NCI-H1436 treated with DMSO at 0.1 percent for 48 hours (cell line): ENCODE results near the gene MAP4.

Source experiments
- DNase-seq: peaks from one replicate; lab custom pipeline; 2025; lab: John Stamatoyannopoulos, UW

Gene MAP4

DNA sequence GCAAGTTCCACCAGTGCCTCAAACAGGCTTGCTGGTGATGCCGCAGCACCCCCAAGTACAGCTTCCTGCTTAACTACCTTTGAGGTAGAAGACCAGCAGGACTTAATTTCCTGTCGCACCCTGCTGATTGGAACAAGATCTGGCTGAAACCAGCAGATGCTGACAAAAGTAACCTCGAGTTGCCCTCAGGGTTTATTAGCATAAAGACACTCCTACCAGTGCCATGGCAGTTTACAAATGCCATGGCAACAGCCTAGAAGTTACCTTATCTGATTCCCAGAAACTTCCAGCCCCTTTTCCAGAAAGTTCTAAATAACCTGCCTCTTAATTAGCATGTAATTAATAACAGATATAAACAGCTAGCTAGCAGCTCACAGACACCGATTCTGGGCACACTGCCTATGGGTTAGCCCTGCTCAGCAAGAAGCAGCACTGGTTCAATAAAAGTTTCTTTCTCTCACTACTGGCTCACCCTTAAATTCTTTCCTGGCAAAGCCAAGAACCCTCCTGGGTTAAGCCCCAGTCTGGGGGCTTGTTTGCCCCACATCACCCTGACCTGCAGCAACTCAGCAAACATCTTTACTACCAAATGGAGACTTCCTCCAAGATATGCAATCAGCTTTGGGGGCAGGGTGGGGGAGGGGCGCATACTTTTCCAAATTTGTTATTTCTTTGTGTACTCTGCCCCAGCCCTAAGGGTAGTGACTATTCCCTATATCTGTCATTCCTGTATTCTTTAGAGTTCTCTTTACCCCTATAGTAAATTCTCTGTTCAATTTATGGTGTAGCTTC lies 54.2 kb downstream of the MAP4 start:
- no peak for DNase-seq

DNA sequence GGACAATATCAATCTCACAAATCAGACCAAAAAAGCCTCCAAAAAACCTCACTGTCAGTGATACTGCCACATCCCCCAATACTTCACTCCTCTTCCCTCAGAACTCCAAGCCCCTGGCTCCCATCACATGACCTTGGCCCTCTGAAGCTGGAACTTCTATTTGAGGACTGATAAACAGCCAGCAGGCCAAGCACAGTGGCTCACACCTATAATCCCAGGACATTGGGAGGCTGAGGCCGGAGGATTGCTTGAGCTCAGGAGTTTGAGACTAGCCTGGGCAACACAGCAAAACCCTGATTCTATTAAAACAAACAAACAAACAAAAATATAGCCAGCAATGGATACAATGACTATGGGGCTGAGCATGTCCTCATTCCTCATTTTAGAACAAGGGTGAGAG lies 55.2 kb downstream of the MAP4 start:
- no peak for DNase-seq

GRCh38 chr3:47956521-47956920 lies 59.7 kb downstream of the MAP4 start:
- no peak for DNase-seq

GRCh38 chr3:47954567-47954966 lies 61.6 kb downstream of the MAP4 start:
- DNase-seq, result no peak

- no peak for DNase-seq
These were observed 65.6 kb downstream of the MAP4 start for GRCh38 chr3:47950453-47951169.

DNA sequence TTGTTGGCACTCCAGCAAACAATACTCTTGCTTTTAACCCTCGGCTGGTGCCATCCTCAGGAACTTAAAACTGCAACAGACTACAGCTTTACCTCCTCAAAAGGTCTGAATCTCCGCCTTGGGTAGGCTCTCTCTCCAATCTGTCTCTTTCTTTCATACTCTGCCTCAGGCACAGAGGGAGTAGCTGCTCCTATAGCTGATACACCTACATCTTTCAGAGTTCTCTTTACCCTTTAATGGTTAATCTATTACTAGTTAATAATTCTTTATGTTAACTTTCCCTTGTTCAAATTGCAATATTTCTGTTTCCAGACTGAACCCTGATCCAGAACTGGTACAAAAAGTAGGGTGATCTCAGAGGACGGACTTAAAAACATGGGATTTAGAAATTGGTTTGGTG lies 66.2 kb downstream of the MAP4 start:
- DNase-seq, result no peak

DNA sequence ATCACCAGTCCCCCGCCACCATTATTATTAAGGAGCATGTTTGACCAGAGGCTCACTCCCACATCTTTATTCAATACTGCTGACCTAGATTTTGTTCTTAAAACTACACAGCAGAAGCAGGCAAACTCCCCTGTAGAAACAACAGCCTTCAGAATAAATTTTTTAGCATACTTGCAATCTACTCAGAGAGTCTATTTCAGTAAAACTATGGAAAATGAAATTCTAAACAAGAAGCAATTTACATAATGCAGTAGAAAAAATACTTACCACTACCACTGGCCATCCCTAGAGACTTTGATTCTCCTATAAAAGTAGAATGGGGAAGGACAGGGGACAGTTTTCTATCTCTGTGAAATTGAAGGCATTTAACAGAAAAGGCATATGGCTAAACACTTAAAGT lies 76.0 kb downstream of the MAP4 start:
- no peak for DNase-seq

- no peak for DNase-seq
These were observed 83.8 kb downstream of the MAP4 start for GRCh38 chr3:47932421-47932820.

DNA sequence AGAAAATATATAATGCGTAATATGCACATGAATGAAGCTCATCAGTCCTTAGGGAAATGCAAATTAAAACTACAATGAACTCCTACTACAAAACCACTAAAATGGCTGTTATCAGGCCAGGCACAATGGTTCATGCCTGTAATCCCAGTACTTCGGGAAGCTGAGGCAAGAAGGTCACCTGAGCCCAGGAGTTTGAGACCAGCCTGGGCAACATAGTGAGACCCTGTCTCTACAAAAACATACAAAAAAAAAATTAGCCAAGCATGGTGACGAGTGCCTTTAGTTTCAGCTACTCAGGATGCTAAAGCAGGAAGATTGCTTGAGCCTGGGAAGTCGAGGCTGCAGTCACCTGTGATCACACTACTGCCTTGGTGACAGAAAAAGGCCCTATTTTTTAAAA lies 85.2 kb downstream of the MAP4 start:
- no peak for DNase-seq

- DNase-seq, result no peak
These were observed 99.5 kb downstream of the MAP4 start for GRCh38 chr3:47916696-47917095.

DNA sequence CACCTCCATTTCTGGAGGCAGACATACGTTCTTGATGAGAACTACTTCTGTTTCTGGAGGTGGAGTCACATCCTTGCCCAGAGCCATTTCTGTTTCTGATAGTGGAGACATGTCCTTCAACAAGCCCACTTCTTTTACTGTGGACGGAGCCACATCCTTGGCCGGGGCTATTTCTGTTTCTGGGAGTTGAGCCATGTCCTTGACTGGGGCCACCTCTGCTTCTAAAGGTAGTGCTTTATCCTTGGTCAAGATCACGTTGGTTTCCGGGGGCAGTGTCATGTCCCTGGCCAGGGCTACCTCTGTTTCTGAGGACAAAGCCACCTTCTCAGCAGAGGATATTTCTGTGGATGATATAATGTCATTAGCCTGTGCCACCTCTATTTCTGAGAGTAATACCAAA lies 100.0 kb downstream of the MAP4 start:
- no peak for DNase-seq

- no peak for DNase-seq
These were observed 104.2 kb downstream of the MAP4 start for GRCh38 chr3:47912006-47912504.

DNA sequence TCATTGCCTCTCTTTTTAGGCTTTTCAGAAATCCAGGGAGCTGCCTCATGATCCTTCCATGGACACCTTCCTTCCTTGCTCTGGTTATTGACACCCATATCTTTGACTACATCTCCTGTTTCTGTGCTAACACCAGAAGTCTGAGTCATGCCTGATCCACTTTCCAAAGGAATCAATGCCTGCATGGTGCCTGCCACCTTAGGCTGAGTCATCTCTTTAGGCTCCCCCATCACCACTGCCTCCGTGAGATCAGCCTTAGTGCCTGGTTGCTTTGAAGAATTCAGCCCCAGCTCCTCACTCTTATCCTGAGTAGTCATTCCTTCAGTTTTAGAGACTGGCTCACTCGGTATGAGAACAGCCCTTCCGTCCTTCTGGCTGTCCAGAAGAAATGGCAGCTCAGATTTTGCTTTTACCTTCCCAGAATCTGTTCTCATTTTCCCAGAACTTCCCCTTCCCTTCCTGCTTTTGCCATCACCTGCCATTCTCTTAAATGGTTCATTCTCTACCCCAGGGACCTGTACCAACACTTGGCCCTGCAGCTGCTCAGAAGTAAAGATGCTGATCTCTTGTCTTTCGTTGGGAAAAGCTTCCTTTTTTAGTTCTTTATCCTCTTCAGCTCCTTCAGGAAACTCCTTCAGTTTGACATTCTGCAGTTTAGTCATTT lies 105.3 kb downstream of the MAP4 start:
- DNase-seq, result no peak

DNA sequence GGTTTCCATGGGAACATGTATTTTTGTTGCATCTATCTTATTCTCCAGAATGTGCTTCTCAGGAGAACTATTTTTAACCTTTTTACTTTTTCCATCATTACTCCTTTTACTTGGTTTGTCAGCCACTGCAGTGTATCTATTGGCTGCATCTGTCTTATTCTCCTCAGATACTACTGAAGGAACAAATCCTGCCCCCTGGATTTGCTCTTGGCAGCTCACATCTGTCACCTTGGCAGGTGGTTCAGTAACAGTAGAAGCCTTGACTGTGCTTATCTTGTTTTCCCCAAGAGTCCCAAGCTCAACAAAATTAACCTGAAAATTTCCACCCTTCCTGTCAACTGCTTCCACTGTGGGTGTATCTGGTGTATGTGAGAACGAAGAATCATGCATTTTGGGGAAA lies 106.0 kb downstream of the MAP4 start:
- no peak for DNase-seq

- no peak for DNase-seq
These were observed 106.6 kb downstream of the MAP4 start for GRCh38 chr3:47909607-47910006.

GRCh38 chr3:47908744-47909143 lies 107.5 kb downstream of the MAP4 start:
- no peak for DNase-seq

GRCh38 chr3:47907784-47908183 lies 108.4 kb downstream of the MAP4 start:
- no peak for DNase-seq

DNA sequence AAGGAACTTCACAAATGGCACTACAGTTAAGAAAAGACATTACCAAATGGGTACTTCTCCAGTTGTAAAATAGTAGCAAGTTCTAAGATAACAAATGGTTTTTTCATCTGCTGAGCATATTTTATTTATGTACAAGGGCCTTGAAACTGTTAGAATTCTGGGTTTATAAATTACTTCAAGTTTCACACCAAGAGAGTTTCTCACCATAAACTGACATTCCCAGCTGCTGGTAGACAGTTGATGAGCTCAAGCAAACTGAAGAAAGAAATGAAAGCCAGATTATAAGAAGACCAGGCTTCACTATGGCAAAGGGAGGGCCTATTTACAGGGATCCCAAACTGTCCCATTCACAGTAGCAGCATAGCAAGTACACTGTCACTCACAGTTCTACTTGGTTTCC lies 113.5 kb downstream of the MAP4 start:
- no peak for DNase-seq

- no peak for DNase-seq
These were observed 114.9 kb downstream of the MAP4 start for GRCh38 chr3:47901280-47901833.

- DNase-seq, result no peak
These were observed 116.6 kb downstream of the MAP4 start for GRCh38 chr3:47899495-47900108.

- no peak for DNase-seq
These were observed 118.3 kb downstream of the MAP4 start for GRCh38 chr3:47897954-47898353.

DNA sequence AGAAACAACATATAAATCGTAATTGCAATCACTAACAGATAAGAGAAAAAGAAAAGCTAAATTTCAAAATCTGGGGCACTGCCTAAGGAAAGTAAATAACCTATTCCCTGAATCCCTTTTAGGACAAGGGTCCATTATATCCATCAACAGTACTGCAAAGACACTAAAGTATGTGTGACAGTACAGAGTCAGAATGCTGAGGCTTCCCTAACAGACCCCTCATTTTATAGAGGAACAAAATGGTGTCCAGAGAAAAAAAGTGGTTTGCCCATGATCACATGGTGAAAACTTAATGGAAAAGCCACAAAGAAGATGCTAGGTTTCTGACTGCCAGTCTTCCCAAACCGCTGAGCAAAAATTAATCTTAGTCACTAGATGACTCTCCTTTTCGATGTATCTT lies 119.5 kb downstream of the MAP4 start:
- DNase-seq, result no peak
